Chondrocyte (in vitro differentiated cells): ENCODE results near the gene QSER1. TPM values are rescaled to one million over a fixed set of nuclear protein-coding genes. Genes with fewer than 3 reads are reported as not detected.

Experiments
- DNase-seq: peaks from one replicate; pipeline ENCODE4 v3.0.0; 2021; ENCODE audit warnings: mixed read lengths, low spot score
- H3K27ac Mint-ChIP-seq: one replicate; pipeline ENCODE4 v1.8.0; 2021; ENCODE audit warnings: mild to moderate bottlenecking, moderate library complexity, mixed read lengths; ENCODE audit not compliant: unreplicated experiment
- H3K27me3 Mint-ChIP-seq: 2 replicates; pipeline ENCODE4 v1.8.0; 2021; ENCODE audit warnings: low read depth, mixed read lengths
- H3K36me3 Mint-ChIP-seq: 2 replicates; pipeline ENCODE4 v1.8.0; 2021; ENCODE audit warnings: low read depth, mixed read lengths
- H3K4me1 Mint-ChIP-seq: 2 replicates; pipeline ENCODE4 v1.8.0; 2021; ENCODE audit warnings: low read depth, mild to moderate bottlenecking, mixed read lengths
- H3K4me3 Mint-ChIP-seq: one replicate; pipeline ENCODE4 v1.8.0; 2021; ENCODE audit warnings: mild to moderate bottlenecking, moderate library complexity, mixed read lengths; ENCODE audit not compliant: unreplicated experiment
- H3K9me3 Mint-ChIP-seq: 2 replicates; pipeline ENCODE4 v1.8.0; 2021; ENCODE audit warnings: low read depth, mixed read lengths
- long read RNA-seq: library from polyadenylated mRNA; stranded (forward); transcript quantifications from one replicate; pipeline ENCODE4 v2.0.0, GENCODE V29; 2021
- total RNA-seq: library from RNA; stranded (reverse); gene quantifications from 3 replicates; pipeline ENCODE4 v1.2.1, GENCODE V29; 2021
- TF ChIP-seq, protein P1 (sequence below): fragments of 200-600 bp; sonication (generic); IDR thresholded peaks from 2 replicates; pipeline ENCODE4 v1.5.0; 2021; ENCODE audit warnings: antibody characterized with exemption, mild to moderate bottlenecking, moderate library complexity

QSER1 gene
- 19.9 to 24.2 TPM (median 21.3 TPM) in 3 replicates for total RNA-seq
- long read RNA-seq, full-length matches to known transcripts: 1 of 1 reads
- long read RNA-seq, partial matches to known transcripts: 0 of 1 reads
- long read RNA-seq, other reads (novel, unspliced or antisense): 0 of 1 reads

GRCh38 chr11:32892355-32893092 lies at the start of gene QSER1:
Gene QSER1, plus strand, starts transcription at chr11:32892811. Its CDS starts 315 bp downstream, at chr11:32893126.
- Mint-ChIP-seq H3K27ac (peak within 1 kb of the TSS; percentile 96), H3K4me3 (peak within 1 kb of the TSS; percentile 98), H3K9me3 (no peaks in the 10 kb centered on the region), H3K4me1 (peaks cover 39% of the 10 kb centered on the region), H3K36me3 (no peaks in the 10 kb centered on the region), H3K27me3 (no peaks in the 10 kb centered on the region)
- no peak for DNase-seq
- TF ChIP-seq, protein P1, sequence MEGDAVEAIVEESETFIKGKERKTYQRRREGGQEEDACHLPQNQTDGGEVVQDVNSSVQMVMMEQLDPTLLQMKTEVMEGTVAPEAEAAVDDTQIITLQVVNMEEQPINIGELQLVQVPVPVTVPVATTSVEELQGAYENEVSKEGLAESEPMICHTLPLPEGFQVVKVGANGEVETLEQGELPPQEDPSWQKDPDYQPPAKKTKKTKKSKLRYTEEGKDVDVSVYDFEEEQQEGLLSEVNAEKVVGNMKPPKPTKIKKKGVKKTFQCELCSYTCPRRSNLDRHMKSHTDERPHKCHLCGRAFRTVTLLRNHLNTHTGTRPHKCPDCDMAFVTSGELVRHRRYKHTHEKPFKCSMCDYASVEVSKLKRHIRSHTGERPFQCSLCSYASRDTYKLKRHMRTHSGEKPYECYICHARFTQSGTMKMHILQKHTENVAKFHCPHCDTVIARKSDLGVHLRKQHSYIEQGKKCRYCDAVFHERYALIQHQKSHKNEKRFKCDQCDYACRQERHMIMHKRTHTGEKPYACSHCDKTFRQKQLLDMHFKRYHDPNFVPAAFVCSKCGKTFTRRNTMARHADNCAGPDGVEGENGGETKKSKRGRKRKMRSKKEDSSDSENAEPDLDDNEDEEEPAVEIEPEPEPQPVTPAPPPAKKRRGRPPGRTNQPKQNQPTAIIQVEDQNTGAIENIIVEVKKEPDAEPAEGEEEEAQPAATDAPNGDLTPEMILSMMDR: peak; percentile 20

- Mint-ChIP-seq H3K9me3 (peaks cover 5% of the 10 kb centered on the region), H3K4me1 (no peaks in the 10 kb centered on the region), H3K27ac (no peak overlapping the region), H3K4me3 (no peak overlapping the region), H3K27me3 (peaks cover 23% of the 10 kb centered on the region), H3K36me3 (no peaks in the 10 kb centered on the region)
- TF ChIP-seq, protein P1: no peak
- no peak for DNase-seq
Observed at GRCh38 chr11:32843544-32843943, 49.1 kb upstream of the QSER1 start.

DNA sequence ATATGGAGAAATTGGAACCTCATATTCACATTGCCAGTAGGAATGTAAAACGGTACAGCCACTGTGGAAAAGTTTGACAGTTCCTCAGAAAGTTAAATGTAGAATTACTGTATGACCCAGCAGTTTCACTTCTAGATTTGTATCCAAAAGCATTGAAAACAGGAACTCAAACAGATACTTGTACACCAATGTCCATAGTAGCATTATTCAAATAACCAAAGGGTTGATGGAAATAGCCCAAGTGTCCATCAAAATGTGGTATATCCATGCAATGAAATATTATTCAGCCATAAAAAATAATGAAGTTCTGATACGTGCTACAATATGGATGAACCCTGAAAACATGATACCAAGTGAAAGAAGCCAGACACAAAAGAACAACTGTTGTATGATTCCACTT lies 45.1 kb upstream of the QSER1 start:
- no peak overlapping the region for H3K4me3 Mint-ChIP-seq
- TF ChIP-seq, protein P1: no peak
- no peaks in the 10 kb centered on the region for H3K4me1 Mint-ChIP-seq
- DNase-seq: no peak
- H3K27ac Mint-ChIP-seq: no peak overlapping the region
- peaks cover 5% of the 10 kb centered on the region for H3K9me3 Mint-ChIP-seq
- no peaks in the 10 kb centered on the region for H3K36me3 Mint-ChIP-seq
- H3K27me3 Mint-ChIP-seq: peaks cover 33% of the 10 kb centered on the region

GRCh38 chr11:32849761-32850160 lies 42.9 kb upstream of the QSER1 start:
- TF ChIP-seq, protein P1: no peak
- Mint-ChIP-seq H3K27ac (no peak overlapping the region), H3K27me3 (peaks cover 35% of the 10 kb centered on the region), H3K9me3 (peaks cover 5% of the 10 kb centered on the region), H3K4me3 (no peak overlapping the region), H3K4me1 (no peaks in the 10 kb centered on the region), H3K36me3 (no peaks in the 10 kb centered on the region)
- no peak for DNase-seq

DNA sequence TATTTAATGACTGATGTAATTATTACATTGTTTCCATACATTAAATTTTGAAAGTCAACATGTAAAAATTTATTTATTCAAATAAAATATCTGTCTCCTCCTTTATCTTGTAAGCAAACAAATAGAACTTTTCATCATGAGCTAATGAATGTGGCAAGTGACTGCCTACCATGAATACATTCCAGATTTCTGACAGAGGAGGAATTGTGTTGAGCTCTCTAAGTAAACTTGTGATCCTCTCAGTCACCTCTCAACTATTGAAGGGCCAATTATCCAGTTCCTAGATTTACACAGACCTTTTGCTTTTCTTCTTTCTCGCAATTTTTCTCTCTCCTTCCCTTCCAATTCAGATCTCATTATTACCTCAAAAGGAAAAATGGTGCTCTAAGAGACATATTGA lies 41.4 kb upstream of the QSER1 start:
- H3K4me3 Mint-ChIP-seq: no peak overlapping the region

More for the DNA sequence above, 41.4 kb upstream of the QSER1 start:
- H3K36me3 Mint-ChIP-seq: no peaks in the 10 kb centered on the region
- TF ChIP-seq, protein P1: no peak
- no peaks in the 10 kb centered on the region for H3K4me1 Mint-ChIP-seq
- no peak overlapping the region for H3K27ac Mint-ChIP-seq
- H3K9me3 Mint-ChIP-seq: peaks cover 5% of the 10 kb centered on the region
- DNase-seq: no peak
- H3K27me3 Mint-ChIP-seq: peaks cover 41% of the 10 kb centered on the region
